GM12878 (cell line): ENCODE data around the gene ADM. TPM values are rescaled to one million over a fixed set of nuclear protein-coding genes. Genes with fewer than 3 reads are reported as not detected.

Experiments
- ATF3 ChIP-seq: IDR thresholded peaks from 2 replicates; pipeline ENCODE4 v1.6.1; 2011; ENCODE audit warnings: low read depth, mild to moderate bottlenecking, low read length, moderate library complexity, borderline replicate concordance; ENCODE audit errors: extremely low read depth
- BCL11A ChIP-seq: IDR thresholded peaks from 2 replicates; pipeline ENCODE4 v1.6.1; 2011; ENCODE audit warnings: low read depth, low read length
- BCL3 ChIP-seq: IDR thresholded peaks from 2 replicates; pipeline ENCODE4 v1.6.1; 2011; ENCODE audit warnings: borderline replicate concordance, low read depth, mild to moderate bottlenecking, moderate library complexity, low read length; ENCODE audit not compliant: insufficient read depth, poor library complexity, severe bottlenecking
- BRCA1 ChIP-seq: IDR thresholded peaks from 2 replicates; pipeline ENCODE4 v1.6.1; 2011; ENCODE audit warnings: low read depth, low read length, improper control_type of control experiment
- CREB1 ChIP-seq: IDR thresholded peaks from 2 replicates; pipeline ENCODE4 v1.6.1; 2012; ENCODE audit warnings: low read depth, mild to moderate bottlenecking, inconsistent platforms
- CREM ChIP-seq: IDR thresholded peaks from 2 replicates; pipeline ENCODE4 v1.6.1; 2014; ENCODE audit warnings: antibody characterized with exemption, low read depth
- EP300 ChIP-seq, 2 experiments: fragments of 150-350 bp in 1 of 2; IDR thresholded peaks; 2 replicates each; pipeline ENCODE4 v1.6.1; 2011 to 2012; ENCODE audit warnings: low read depth in 2 of 2, low read length in 2 of 2, borderline replicate concordance in 1 of 2, improper control_type of control experiment in 1 of 2, inconsistent platforms in 1 of 2; ENCODE audit not compliant: control insufficient read depth in 1 of 2
- FOXM1 ChIP-seq: IDR thresholded peaks from 2 replicates; pipeline ENCODE4 v1.6.1; 2012; ENCODE audit warnings: low read depth, mild to moderate bottlenecking, inconsistent platforms, low read length, moderate library complexity
- HCFC1 ChIP-seq: fragments of 150-350 bp; IDR thresholded peaks from 2 replicates; pipeline ENCODE4 v1.6.1; 2014; ENCODE audit warnings: low read length
- HDAC6 ChIP-seq: fragments of 200-600 bp; sonication (generic); IDR thresholded peaks from one replicate; pipeline ENCODE4 v1.8.0; 2017; ENCODE audit warnings: antibody characterized with exemption; ENCODE audit not compliant: unreplicated experiment
- JUNB ChIP-seq: IDR thresholded peaks from 2 replicates; pipeline ENCODE4 v1.6.1; 2016; ENCODE audit warnings: antibody characterized with exemption, mild to moderate bottlenecking
- MYC ChIP-seq: IDR thresholded peaks from 2 replicates; pipeline ENCODE4 v1.6.1; 2011; ENCODE audit warnings: mild to moderate bottlenecking, low read length, moderate library complexity, inconsistent platforms; ENCODE audit not compliant: insufficient read depth, insufficient replicate concordance, insufficient read length, severe bottlenecking
- NFYB ChIP-seq: IDR thresholded peaks from 2 replicates; pipeline ENCODE4 v1.6.1; 2011; ENCODE audit warnings: low read depth, mild to moderate bottlenecking, low read length, improper control_type of control experiment, moderate library complexity; ENCODE audit not compliant: insufficient read depth
- PML ChIP-seq: IDR thresholded peaks from 2 replicates; pipeline ENCODE4 v1.6.1; 2012; ENCODE audit warnings: low read length, inconsistent platforms
- POLR2AphosphoS5 ChIP-seq: IDR thresholded peaks from 2 replicates; pipeline ENCODE4 v1.6.1; 2011; ENCODE audit warnings: mild to moderate bottlenecking, low read length, inconsistent platforms
- RB1 ChIP-seq: fragments of 450-650 bp; formaldehyde crosslinking; IDR thresholded peaks from 2 replicates; pipeline ENCODE4 v1.6.1; 2017; ENCODE audit warnings: mild to moderate bottlenecking, borderline replicate concordance
- RBBP5 ChIP-seq: fragments of 200-600 bp; sonication (generic); conservative IDR thresholded peaks from 2 replicates; pipeline ENCODE4 v1.6.1; 2016
- RUNX3 ChIP-seq: IDR thresholded peaks from 2 replicates; pipeline ENCODE4 v1.6.1; 2012; ENCODE audit warnings: low read length, inconsistent platforms
- TCF3 ChIP-seq: IDR thresholded peaks from 2 replicates; pipeline ENCODE4 v1.6.1; 2012; ENCODE audit warnings: low read depth, mild to moderate bottlenecking, low read length, borderline replicate concordance; ENCODE audit not compliant: insufficient read depth
- ZBED1 ChIP-seq: IDR thresholded peaks from 2 replicates; pipeline ENCODE4 v1.6.1; 2016; ENCODE audit warnings: borderline replicate concordance
- ZBTB33 ChIP-seq: fragments of 450-650 bp; IDR thresholded peaks from 2 replicates; pipeline ENCODE4 v1.6.1; 2017; ENCODE audit warnings: mild to moderate bottlenecking
- ZNF274 ChIP-seq: IDR thresholded peaks from one replicate; pipeline ENCODE4 v1.8.0; 2011; ENCODE audit not compliant: insufficient read length, insufficient read depth
- ZNF592 ChIP-seq: fragments of 450-650 bp; IDR thresholded peaks from 2 replicates; pipeline ENCODE4 v1.6.1; 2017; ENCODE audit warnings: mild to moderate bottlenecking, moderate library complexity
- polyA plus RNA-seq, 11 experiments: library from polyadenylated mRNA; depleted of rRNA in 4 of 11; unstranded in 6 of 11; stranded (reverse) in 5 of 11; fragments of >200 nt; fragmentation: Nextera tagmentation in 4 of 11; fragmentation: Illumina TruSeq in 1 of 11; extraction: Ambion mirVana in 4 of 11; extraction: Trizol in 1 of 11; gene quantifications; 1 replicate in 1 of 11; 2 replicates in 10 of 11; pipeline versions ENCODE4 v1.2.1 to v1.2.3, GENCODE V29; 2011 to 2016; ENCODE audit warnings: inconsistent platforms in 2 of 11, missing spikeins in 2 of 11, low read depth in 1 of 11
- total RNA-seq, 4 experiments: library from RNA; depleted of rRNA in 3 of 4; stranded (reverse); fragments of >200 nt in 3 of 4; fragmentation: Illumina TruSeq in 1 of 4; extraction: Trizol in 1 of 4; gene quantifications; 2 replicates each; pipeline versions ENCODE4 v1.2.1 to v1.2.3, GENCODE V29; 2013 to 2021

The ADM gene
- total and polyA plus RNA-seq, 10 of the 15 experiments (the other 5 are each of a cell fraction or from before 2014, with no cell fraction given): 0.11 to 4.2 (median 0.21) TPM; not detected in 7

DNA sequence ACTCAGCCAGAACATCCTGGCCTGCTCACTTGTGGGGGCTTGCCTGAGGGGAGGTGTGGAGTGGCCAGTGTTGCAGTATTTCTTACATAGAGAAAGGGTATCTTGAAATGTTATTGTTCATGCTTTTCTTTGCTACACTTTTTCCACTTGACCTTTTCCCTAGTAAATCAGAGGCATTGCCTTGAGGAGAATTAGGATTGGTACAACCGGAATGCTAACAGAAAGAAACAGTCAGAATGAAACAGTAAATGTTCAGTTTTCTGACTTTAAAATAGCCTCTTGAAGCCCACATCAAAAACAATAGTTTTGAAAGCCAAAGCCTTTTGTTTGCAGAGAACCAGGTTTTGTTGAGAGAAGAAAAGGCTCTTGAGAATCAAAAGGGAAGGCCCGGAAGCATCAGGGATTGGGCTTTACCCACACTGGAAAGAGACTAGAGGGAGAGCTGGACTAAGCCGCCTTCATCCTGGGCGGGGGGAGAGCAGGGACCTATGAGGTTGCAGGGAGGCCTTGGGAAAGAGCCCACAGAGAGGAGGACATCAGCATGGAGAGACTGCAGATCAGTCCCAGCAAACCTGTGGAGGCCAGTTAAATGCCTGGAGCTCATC, 12.4 kb downstream of the ADM start (continued):
- TF ChIP-seq CREM (peak; percentile 67; the same call in 1 of the 2 replicates), HCFC1 (no peak), BCL3 (no peak), JUNB (peak; percentile 82), ZBTB33 (no peak), CREB1 (no peak), BCL11A (no peak), TCF3 (no peak), HDAC6 (no peak), MYC (no peak), ATF3 (no peak), BRCA1 (no peak), ZNF592 (no peak), RBBP5 (no peak), NFYB (no peak), PML (no peak), ZBED1 (no peak), FOXM1 (peak; percentile 67; the same call in 1 of the 2 replicates), EP300 (IDR thresholded peaks at IDR 0.05; ENCODE audit: borderline replicate concordance in 1 of 2, control insufficient read depth in 1 of 2, low read depth in 2 of 2, low read length in 2 of 2) (0 out of 4 replicates have a peak, but pooled peaks of 1 of the 2 experiments have one; percentile 40), RUNX3 (peak; percentile 90), POLR2AphosphoS5 (no peak), ZNF274 (no peak), RB1 (no peak)
